Stimulated activated CD8-positive, alpha-beta memory T cell treated with anti-CD3 and anti-CD28 coated beads, Interleukin-7, amount 100 ng/mL, for 1 hour (primary cell): ENCODE results near the gene AARS2.

Experiments used
- DNase-seq, 2 donors: peaks; one replicate each; pipeline ENCODE4 v3.0.0-alpha.2; 2020; ENCODE audit warnings: low read depth in 2 of 2

Gene AARS2

GRCh38 chr6:44300292-44300823 is 12.8 kb downstream of the AARS2 start:
- DNase-seq, result no peak

DNA sequence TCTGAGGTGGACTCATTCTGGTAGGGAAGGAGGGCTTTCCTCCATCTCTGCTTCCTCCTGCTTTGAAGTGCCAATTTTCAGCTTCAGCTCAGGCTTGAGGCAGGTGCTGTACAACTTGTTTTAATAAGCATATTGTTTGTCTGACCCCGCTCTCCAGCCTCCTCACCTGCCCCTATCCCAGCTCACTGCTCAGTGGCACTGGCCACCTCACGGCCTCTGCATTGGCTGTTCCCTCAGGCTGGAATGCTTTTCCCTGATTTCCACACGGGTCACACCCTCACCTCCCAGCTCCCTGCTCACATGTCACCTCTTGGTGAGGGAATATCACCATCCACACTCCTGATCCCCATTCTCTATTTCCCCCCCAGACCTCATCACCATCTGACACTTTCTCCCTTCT is 14.3 kb downstream of the AARS2 start:
- no peak for DNase-seq

DNA sequence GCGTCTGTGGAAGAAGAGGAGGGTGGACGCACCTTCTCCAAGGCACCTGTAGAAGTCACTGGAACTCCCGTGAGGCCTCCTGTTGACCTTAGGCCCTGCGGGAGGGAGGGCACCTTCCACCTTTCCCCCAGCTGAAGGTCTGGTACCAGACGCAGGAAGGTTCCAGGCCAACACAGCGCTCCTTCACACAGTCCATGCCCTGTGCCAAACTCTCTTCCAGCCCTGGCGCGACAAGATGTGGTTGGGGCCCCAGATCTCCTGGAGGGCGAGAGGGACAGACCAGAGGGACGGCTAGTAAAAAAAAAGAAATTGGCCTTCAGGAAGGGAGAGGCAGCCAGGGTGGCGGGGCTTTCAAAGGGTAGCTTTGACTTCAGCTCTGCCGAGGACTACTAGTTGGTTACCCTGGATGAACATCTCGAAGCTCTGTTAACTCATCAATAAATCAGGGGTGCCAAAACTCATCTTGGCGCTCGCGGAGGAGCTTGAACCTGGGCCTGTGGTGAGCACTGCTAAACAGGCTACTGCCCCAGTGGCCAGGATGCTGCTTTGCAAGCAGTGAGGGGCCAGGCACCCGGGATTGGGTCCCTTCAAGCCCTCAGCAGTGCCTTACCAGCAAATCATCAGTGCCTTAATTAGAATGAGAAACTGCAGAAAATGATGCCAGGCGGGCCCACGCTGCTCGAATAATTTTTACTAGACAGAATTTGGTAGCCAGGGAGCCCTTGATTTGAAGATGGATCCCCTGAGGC is 14.9 kb downstream of the AARS2 start:
- DNase-seq, result no peak

- DNase-seq, result peak in 1 of 2 donors; percentile 19
Observed at GRCh38 chr6:44297063-44298038, 15.8 kb downstream of the AARS2 start.

- no peak for DNase-seq
Observed at GRCh38 chr6:44294832-44295791, 18.0 kb downstream of the AARS2 start.

DNA sequence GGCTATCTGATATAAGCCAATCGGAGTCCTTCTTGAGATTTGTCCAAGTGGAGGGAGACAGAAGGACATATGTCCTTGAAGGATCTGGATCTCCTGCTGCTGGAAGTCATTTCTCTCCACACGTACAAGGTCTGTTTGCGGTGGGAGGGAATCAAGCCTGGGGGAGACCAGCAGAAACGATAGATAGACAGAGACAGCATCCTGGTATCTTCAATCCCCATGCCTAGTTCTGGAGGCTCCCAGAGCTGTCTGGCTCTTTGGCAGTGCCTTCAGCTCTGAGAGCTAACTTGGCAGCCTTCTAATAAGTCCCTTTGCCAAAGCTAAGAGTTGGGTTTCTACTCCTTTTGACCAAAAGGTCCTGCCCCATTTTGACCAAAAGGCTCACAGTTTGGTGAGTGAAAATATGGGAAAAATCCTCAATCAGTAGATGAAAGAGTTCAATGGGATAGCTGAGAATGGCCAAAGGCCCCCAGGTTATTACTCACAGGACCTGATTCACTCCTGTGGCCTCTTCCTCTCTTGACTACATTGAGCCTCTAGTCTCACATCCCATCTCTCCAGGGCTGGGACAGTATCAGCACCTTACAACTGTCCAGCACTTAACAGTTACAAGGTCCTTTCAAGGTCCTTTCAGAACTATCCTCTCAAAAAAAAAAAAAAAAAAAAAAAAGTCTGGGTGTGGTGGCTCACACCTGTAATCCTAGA is 20.3 kb downstream of the AARS2 start:
- DNase-seq, result no peak

DNA sequence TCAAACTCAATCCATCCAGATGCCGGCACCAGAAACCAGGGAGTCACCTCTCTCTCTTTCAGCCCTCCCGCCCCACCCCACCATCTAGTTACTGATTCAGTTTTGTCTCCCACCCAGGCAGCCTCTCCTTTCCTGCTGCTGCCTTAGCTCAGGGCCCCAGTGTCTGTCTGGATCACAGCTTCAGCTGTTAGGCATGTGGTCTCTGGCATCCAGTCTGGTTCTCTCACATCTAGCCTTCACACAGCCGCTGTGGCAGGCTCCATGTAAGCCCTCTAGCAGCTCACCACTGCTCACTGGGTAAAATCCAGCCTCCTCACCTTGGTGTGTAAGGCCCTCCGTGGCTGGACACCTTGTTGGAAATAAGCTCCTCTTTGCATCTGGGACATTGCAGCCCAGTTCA is 21.3 kb downstream of the AARS2 start:
- DNase-seq, result no peak

GRCh38 chr6:44289726-44290260 is 23.4 kb downstream of the AARS2 start:
- no peak for DNase-seq

- no peak for DNase-seq
Observed at GRCh38 chr6:44286747-44287146, 26.4 kb downstream of the AARS2 start.

- DNase-seq, result no peak
Observed at GRCh38 chr6:44286285-44286565, 26.9 kb downstream of the AARS2 start.

DNA sequence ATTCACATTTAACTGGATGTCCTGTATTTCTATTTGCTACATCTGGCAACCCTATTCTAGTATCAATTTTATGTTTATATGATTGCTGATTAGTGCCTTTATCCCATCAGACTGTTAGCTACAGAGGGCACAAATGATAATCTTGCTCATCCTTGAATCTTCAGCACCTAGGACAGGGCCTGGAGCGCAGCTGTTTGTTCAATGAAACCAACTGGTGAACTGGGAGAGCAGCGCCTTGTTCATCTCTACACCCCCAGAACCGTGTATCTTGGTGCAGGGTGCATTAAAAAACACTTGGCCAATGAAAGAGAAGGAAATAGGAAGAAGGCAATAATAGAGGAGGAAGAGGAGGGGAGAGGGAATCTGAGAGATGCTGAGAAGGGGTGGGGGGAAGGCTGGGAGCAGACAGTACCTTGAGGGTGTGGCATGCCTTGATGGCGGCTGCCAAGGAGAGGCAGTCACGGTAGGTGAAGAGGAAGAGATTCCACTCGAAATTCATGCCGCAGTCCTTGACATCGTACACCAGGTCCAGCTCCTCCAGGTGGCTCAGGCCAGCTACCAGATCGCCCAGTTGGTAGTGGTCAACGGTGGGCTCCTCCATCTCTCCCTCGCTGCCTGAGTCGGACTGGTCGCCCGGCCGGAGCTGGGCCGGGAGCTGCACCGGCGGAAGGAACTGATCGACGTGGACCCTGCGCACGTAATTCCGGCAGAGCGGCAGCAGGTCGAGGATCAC is 27.4 kb downstream of the AARS2 start:
- no peak for DNase-seq

DNA sequence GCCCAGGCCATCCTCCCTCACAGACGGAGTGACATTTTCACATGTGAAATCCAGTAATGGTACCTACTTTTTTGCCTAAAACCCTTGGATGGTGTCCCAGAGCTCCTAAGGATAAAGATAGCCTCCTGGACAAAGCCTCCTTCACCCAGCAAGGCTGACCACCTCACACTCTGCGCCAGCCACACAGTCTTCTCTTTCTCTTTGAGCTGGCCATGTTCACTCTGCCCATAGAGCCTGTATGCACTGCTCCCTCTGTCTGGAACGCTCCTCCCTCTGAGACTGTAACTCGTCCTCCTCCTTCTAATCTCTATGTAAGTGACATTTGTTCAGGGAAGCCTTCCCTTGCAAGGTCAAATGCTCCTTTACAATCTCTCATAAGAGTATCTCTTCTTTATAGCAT is 28.3 kb downstream of the AARS2 start:
- DNase-seq, result no peak

DNA sequence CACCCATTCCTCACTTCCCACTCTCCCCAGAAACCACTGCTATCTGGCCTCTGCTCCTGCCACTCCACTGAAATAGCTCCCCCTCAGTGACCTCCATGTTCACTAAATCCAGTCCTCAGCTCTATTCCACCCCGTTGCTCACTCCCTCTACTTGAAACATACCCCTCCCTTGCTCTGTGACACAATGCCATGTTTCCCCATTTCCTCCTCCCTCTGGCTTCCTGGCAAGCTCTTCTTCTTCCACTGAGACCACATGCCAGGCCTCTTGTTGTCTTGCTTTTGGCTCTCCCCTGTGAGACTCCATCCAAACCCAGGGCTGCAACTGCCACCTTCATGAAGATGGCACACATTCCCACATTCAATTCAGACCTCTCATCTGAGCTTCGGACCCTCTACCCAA is 29.0 kb downstream of the AARS2 start:
- DNase-seq, result no peak

GRCh38 chr6:44278774-44279697 is 34.1 kb downstream of the AARS2 start:
- DNase-seq, result no peak

DNA sequence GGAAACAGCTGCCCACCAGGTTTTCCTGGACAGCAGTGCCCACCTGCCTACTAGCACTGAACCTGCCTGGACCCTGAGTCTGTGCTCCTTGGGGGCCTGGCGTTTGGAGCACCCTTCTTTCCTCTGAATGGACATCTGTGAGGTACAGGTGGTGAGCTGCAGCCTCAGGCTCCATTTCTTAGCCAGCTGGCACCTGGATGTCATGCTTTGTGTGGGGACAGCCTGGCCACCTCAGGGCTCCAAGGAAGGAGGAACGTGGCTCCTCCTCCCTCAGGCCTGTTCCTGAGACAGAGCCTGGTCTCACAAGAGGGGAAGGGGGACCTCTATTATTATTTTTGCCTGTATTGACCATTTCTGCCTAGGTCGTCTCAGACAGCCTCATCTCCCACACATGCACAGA is 34.8 kb downstream of the AARS2 start:
- DNase-seq, result no peak

GRCh38 chr6:44277763-44278162 is 35.4 kb downstream of the AARS2 start:
- DNase-seq, result no peak

GRCh38 chr6:44276667-44277640 is 36.2 kb downstream of the AARS2 start:
- DNase-seq, result no peak
